ENCODE data around the gene CACNB4.
"Not testable (repeated sequence)": the region's sequence is repeated elsewhere in the genome, so short reads cannot be mapped to it uniquely, and the experiment has no call there.

CACNB4 gene

GRCh38 chr2:151933266-151933804, 165.5 kb downstream of the CACNB4 start:
- no peak for DNase-seq

GRCh38 chr2:151931756-151932155, 167.1 kb downstream of the CACNB4 start:
- no peak for DNase-seq

GRCh38 chr2:151931030-151931611, 167.7 kb downstream of the CACNB4 start:
- DNase-seq = no peak

GRCh38 chr2:151930042-151930441, 168.8 kb downstream of the CACNB4 start:
- DNase-seq = no peak

GRCh38 chr2:151928380-151928779, 170.5 kb downstream of the CACNB4 start:
- DNase-seq = no peak

GRCh38 chr2:151927501-151928221, 171.2 kb downstream of the CACNB4 start:
- no peak for DNase-seq

GRCh38 chr2:151922845-151923666, 175.8 kb downstream of the CACNB4 start:
- DNase-seq = no peak

- DNase-seq = no peak
Observed at GRCh38 chr2:151919786-151920185, 179.1 kb downstream of the CACNB4 start.

- no peak for DNase-seq
Observed at GRCh38 chr2:151918308-151918707, 180.5 kb downstream of the CACNB4 start.

GRCh38 chr2:151916632-151917031, 182.2 kb downstream of the CACNB4 start:
- no peak for DNase-seq

GRCh38 chr2:151915629-151916025, 183.2 kb downstream of the CACNB4 start:
- DNase-seq = not testable (repeated sequence)

GRCh38 chr2:151914989-151915628, 183.7 kb downstream of the CACNB4 start:
- no peak for DNase-seq

- DNase-seq = no peak
Observed at GRCh38 chr2:151908204-151908882, 190.5 kb downstream of the CACNB4 start.

- DNase-seq = no peak
Observed at GRCh38 chr2:151907286-151908203, 191.3 kb downstream of the CACNB4 start.

GRCh38 chr2:151906633-151906998, 192.2 kb downstream of the CACNB4 start:
- no peak for DNase-seq

GRCh38 chr2:151905963-151906632, 192.7 kb downstream of the CACNB4 start:
- no peak for DNase-seq

GRCh38 chr2:151904807-151905206, 194.0 kb downstream of the CACNB4 start:
- no peak for DNase-seq

- no peak for DNase-seq
Observed at GRCh38 chr2:151904021-151904420, 194.8 kb downstream of the CACNB4 start.

GRCh38 chr2:151902829-151903228, 196.0 kb downstream of the CACNB4 start:
- no peak for DNase-seq

GRCh38 chr2:151900331-151900730, 198.5 kb downstream of the CACNB4 start:
- no peak for DNase-seq

- no peak for DNase-seq
Observed at GRCh38 chr2:151899156-151899555, 199.7 kb downstream of the CACNB4 start.

Measured in activated naive CD4-positive, alpha-beta T cell treated with Interleukin-2 at 50 U/mL for 16 hours (primary cell).